Measurements from ENCODE around the gene NDUFS1.

- TF ChIP-seq SUZ12 (IDR thresholded peaks at IDR 0.05; ENCODE audit: extremely low read depth, insufficient read depth, insufficient read length) (no peak), ZNF274 (IDR thresholded peaks at IDR 0.05; ENCODE audit: low read depth, low read length) (no peak), YY1 (IDR thresholded peaks at IDR 0.05; ENCODE audit: insufficient read depth, insufficient read length) (no peak)
Observed at GRCh38 chr2:206108713-206109112, 50.5 kb downstream of the NDUFS1 start.

Data from NT2/D1 (cell line).